ENCODE results near the gene AKR1B1.

AKR1B1 gene

GRCh38 chr7:134448356-134449229 is 10.3 kb downstream of the AKR1B1 start:
- H3K79me2 ChIP-seq (ENCODE audit: insufficient read depth, low read length) = no peaks in the 10 kb centered on the region
- H3K27me3 ChIP-seq (ENCODE audit: insufficient read depth, low read length) = no peaks in the 10 kb centered on the region
- H3K9me3 ChIP-seq (ENCODE audit: low read length) = no peaks in the 10 kb centered on the region
- TF ChIP-seq EZH2 (IDR thresholded peaks at IDR 0.05; ENCODE audit: borderline replicate concordance, low read length) (no peak), CTCF (IDR thresholded peaks at IDR 0.05; ENCODE audit: low read length) (no peak)
- no peaks in the 10 kb centered on the region for H3K9me2 ChIP-seq (ENCODE audit: low read depth, low read length)
- H3K4me3 ChIP-seq (ENCODE audit: low read depth, low read length, poor library complexity, severe bottlenecking) = no peak overlapping the region
- peaks cover 16% of the 10 kb centered on the region for H3K4me1 ChIP-seq (ENCODE audit: insufficient read depth, low read length, severe bottlenecking)
- H3K36me3 ChIP-seq (ENCODE audit: insufficient read depth, low read length) = peaks cover 77% of the 10 kb centered on the region
- H4K20me1 ChIP-seq (ENCODE audit: insufficient read depth, low read length) = no peaks in the 10 kb centered on the region
- no peak overlapping the region for H3K9ac ChIP-seq (ENCODE audit: low read length)
- H3K4me2 ChIP-seq (ENCODE audit: low read length) = no peak overlapping the region
- no peaks in the 10 kb centered on the region for H3F3A ChIP-seq (ENCODE audit: insufficient read depth, low read length)
- H2AFZ ChIP-seq (ENCODE audit: low read length) = no peak overlapping the region
- H3K27ac ChIP-seq (ENCODE audit: low read depth, low read length, poor library complexity, severe bottlenecking) = no peak overlapping the region

DNA sequence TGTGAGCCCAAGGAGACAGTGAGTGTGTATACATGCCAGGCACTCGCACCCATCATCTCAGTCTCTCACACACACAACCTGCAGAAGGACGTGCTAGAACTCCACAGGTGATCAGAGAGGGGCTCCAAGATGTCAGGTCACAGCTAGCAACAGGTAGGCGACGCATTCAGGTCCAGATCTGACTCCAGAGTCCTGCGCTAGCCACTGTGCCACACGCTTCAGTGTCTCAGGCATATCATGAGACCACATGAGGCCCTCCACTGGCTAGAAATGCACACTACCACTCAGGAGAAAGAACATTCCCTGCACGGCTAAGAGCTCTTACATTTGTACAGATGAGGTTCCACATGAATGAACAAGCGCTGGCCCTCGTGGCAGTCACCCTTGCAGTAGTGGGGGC is 11.5 kb downstream of the AKR1B1 start:
- no peaks in the 10 kb centered on the region for H3K79me2 ChIP-seq (ENCODE audit: insufficient read depth, low read length)
- no peaks in the 10 kb centered on the region for H3F3A ChIP-seq (ENCODE audit: insufficient read depth, low read length)
- no peaks in the 10 kb centered on the region for H3K27me3 ChIP-seq (ENCODE audit: insufficient read depth, low read length)
- no peaks in the 10 kb centered on the region for H4K20me1 ChIP-seq (ENCODE audit: insufficient read depth, low read length)
- H3K9me3 ChIP-seq (ENCODE audit: low read length) = no peaks in the 10 kb centered on the region
- H3K27ac ChIP-seq (ENCODE audit: low read depth, low read length, poor library complexity, severe bottlenecking) = no peak overlapping the region
- no peak overlapping the region for H3K9ac ChIP-seq (ENCODE audit: low read length)
- H3K4me2 ChIP-seq (ENCODE audit: low read length) = no peak overlapping the region
- H3K4me3 ChIP-seq (ENCODE audit: low read depth, low read length, poor library complexity, severe bottlenecking) = no peak overlapping the region
- peaks cover 89% of the 10 kb centered on the region for H3K36me3 ChIP-seq (ENCODE audit: insufficient read depth, low read length)
- peaks cover 3% of the 10 kb centered on the region for H3K4me1 ChIP-seq (ENCODE audit: insufficient read depth, low read length, severe bottlenecking)
- H3K9me2 ChIP-seq (ENCODE audit: low read depth, low read length) = no peaks in the 10 kb centered on the region
- TF ChIP-seq CTCF (IDR thresholded peaks at IDR 0.05; ENCODE audit: low read length) (peak; percentile 24; the same call in 1 of the 2 replicates), EZH2 (IDR thresholded peaks at IDR 0.05; ENCODE audit: borderline replicate concordance, low read length) (no peak)
- no peak overlapping the region for H2AFZ ChIP-seq (ENCODE audit: low read length)

GRCh38 chr7:134446923-134447322 is 12.0 kb downstream of the AKR1B1 start:
- H3K36me3 ChIP-seq (ENCODE audit: insufficient read depth, low read length) = peaks cover 94% of the 10 kb centered on the region

More at GRCh38 chr7:134446923-134447322, 12.0 kb downstream of the AKR1B1 start:
- Histone ChIP-seq H4K20me1 (ENCODE audit: insufficient read depth, low read length) (no peaks in the 10 kb centered on the region), H2AFZ (ENCODE audit: low read length) (no peak overlapping the region), H3K27me3 (ENCODE audit: insufficient read depth, low read length) (no peaks in the 10 kb centered on the region), H3F3A (ENCODE audit: insufficient read depth, low read length) (no peaks in the 10 kb centered on the region), H3K4me3 (ENCODE audit: low read depth, low read length, poor library complexity, severe bottlenecking) (no peak overlapping the region), H3K9me2 (ENCODE audit: low read depth, low read length) (no peaks in the 10 kb centered on the region), H3K79me2 (ENCODE audit: insufficient read depth, low read length) (no peaks in the 10 kb centered on the region), H3K9me3 (ENCODE audit: low read length) (no peaks in the 10 kb centered on the region), H3K4me2 (ENCODE audit: low read length) (no peak overlapping the region), H3K4me1 (ENCODE audit: insufficient read depth, low read length, severe bottlenecking) (no peaks in the 10 kb centered on the region), H3K9ac (ENCODE audit: low read length) (no peak overlapping the region), H3K27ac (ENCODE audit: low read depth, low read length, poor library complexity, severe bottlenecking) (no peak overlapping the region)
- TF ChIP-seq EZH2 (IDR thresholded peaks at IDR 0.05; ENCODE audit: borderline replicate concordance, low read length) (no peak), CTCF (IDR thresholded peaks at IDR 0.05; ENCODE audit: low read length) (no peak)
